GM19468 (cell line): Measurements from ENCODE around the gene HK1.

ENCODE experiments used
- ATAC-seq: cut with Tn5 transposase; IDR thresholded peaks from one replicate; pipeline ENCODE4 v1.9.1; 2021; ENCODE audit warnings: mild to moderate bottlenecking, moderate library complexity, moderate number of reproducible peaks; ENCODE audit not compliant: unreplicated experiment; ENCODE audit errors: extremely low read depth

Gene HK1

GRCh38 chr10:69392481-69393000 lies 114.2 kb downstream of the HK1 start:
- ATAC-seq, result no peak

GRCh38 chr10:69394020-69394419 lies 115.7 kb downstream of the HK1 start:
- ATAC-seq, result no peak

DNA sequence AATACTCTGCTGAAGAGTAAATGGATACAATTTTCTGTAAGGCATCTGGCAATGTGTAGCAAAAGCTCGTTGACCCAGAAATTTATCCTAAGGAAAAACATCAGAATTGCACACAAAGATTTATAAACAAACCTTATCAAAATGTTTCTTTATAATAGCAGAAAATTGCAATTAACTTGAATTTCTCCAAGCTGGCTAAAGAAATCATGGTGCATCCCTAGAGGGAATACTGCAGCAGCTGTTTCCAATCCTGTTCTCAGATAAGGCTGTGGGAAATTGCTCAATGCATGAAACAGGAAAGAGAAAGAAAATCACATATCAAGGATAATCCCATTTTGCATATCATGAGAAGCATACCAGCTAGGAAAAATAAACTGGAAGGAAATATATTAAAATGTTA lies 119.7 kb downstream of the HK1 start:
- no peak for ATAC-seq

GRCh38 chr10:69398466-69398865 lies 120.2 kb downstream of the HK1 start:
- no peak for ATAC-seq

DNA sequence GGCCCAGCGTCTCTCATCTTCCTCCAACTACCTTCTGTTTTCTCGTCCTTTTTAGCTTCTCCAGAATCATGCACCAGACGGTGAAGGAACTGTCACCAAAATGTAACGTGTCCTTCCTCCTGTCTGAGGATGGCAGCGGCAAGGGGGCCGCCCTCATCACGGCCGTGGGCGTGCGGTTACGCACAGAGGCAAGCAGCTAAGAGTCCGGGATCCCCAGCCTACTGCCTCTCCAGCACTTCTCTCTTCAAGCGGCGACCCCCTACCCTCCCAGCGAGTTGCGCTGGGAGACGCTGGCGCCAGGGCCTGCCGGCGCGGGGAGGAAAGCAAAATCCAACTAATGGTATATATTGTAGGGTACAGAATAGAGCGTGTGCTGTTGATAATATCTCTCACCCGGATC lies 122.6 kb downstream of the HK1 start:
- ATAC-seq, result no peak

DNA sequence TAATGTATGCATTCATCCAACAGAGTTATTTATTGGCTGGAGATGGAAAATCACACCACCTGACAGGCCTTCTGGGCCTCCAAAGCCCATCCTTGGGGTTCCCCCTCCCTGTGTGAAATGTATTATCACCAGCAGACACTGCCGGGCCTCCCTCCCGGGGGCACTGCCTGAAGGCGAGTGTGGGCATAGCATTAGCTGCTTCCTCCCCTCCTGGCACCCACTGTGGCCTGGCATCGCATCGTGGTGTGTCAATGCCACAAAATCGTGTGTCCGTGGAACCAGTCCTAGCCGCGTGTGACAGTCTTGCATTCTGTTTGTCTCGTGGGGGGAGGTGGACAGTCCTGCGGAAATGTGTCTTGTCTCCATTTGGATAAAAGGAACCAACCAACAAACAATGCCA lies 123.1 kb downstream of the HK1 start:
- no peak for ATAC-seq

DNA sequence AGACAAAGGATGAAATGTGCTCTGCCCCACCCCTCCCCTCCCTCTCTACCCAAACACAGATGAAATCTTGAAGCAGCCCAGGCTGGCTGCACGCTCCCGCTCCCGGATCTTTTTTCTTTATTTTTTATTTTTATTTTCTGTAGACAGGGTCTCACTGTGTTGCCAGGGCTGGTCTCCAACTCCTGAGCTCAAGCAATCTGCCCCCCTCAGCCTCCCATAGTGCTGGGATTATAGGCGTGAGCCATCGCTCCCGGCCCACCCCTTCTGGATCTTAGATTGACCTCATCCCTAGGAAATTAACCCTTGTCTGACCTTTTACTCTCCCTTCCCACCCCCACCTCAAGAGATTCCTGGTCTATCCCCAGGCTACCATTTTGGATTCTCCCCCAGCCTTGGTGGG lies 124.1 kb downstream of the HK1 start:
- ATAC-seq, result no peak

GRCh38 chr10:69403066-69403465 lies 124.8 kb downstream of the HK1 start:
- ATAC-seq, result no peak

- ATAC-seq, result no peak
Measured at GRCh38 chr10:69403519-69403918, 125.2 kb downstream of the HK1 start.

DNA sequence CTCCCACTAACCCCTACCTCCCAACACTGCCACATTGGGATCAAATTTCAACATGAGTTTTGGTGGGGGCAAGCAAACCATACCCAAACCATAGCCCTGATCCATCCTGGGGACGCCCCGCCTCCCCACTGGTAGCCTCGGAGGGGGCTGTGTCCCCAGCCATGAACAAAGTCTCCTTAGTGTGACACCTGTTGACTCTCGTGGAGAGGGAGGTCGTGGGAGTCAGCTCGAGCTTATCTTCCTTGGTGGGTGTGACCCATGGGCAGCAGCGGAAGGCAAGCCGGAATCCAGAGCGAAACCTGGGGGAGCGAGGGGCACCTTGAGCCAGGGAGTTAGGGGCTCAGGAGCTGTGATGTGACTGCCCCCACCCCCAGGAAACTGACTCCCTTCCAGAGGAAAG lies 126.5 kb downstream of the HK1 start:
- ATAC-seq, result no peak

GRCh38 chr10:69405221-69405620 lies 126.9 kb downstream of the HK1 start:
- no peak for ATAC-seq

GRCh38 chr10:69406302-69406811 lies 128.1 kb downstream of the HK1 start:
- no peak for ATAC-seq

DNA sequence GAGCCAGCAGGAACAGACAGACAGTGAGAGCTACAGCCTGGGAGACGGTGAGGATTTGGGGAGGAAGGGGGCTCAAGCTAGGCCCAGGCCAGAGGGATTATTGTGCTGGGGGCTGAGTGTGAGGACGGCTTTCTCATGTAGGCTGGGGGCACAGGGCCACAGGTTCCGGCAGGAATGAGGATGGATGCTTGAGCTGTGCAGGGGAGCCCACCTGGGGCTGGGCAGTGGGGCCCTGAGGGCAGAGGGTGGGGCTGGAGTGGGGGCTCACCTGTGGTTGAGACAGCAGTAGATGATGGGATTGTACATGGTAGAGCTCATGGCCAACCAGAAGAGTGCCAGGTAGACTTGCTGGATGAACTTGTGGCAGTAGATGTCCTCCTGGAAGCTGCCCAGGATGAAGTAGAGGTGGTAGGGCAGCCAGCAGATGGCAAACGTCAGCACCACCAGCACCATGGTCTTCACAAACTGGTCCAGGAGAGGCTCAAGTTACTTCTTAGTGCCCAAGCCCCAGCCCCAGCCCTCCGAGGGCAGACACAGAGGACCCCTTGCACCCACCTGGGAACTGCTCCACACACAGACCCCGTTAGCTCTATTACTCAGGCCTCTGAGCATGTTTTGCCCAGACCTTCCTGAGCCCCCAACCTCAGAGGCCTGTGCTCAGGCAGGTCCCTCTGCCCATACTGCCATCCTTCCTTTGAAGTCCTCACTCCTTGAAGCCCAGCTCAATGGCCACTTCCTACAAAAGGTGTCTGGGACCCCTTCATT lies 128.7 kb downstream of the HK1 start:
- ATAC-seq, result no peak

- ATAC-seq, result no peak
Measured at GRCh38 chr10:69407621-69408301, 129.5 kb downstream of the HK1 start.

GRCh38 chr10:69408318-69409175 lies 130.3 kb downstream of the HK1 start:
- ATAC-seq, result peak; percentile 94

GRCh38 chr10:69409176-69409495 lies 130.8 kb downstream of the HK1 start:
- ATAC-seq, result no peak

- ATAC-seq, result no peak
Measured at GRCh38 chr10:69409968-69410367, 131.7 kb downstream of the HK1 start.

- ATAC-seq, result no peak
Measured at GRCh38 chr10:69410487-69410886, 132.2 kb downstream of the HK1 start.

DNA sequence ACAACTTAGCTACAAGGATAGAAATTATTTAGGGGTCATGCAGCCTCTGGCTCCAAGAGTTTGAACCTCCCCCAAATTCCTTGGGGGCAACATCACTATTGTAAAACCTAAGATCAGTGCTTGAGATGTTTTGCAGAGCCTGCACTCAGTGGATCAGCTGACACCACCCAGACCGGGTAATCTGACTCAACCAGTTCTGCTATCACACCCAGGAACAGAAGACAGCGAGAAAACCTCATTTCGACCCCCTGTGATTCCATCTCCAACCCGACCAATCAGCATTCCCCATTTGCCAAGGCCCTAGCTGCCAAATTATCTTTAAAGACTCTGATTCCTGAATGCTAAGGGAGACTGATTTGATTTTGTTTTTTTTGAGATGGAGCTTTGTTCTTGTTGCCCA lies 133.2 kb downstream of the HK1 start:
- ATAC-seq, result no peak

DNA sequence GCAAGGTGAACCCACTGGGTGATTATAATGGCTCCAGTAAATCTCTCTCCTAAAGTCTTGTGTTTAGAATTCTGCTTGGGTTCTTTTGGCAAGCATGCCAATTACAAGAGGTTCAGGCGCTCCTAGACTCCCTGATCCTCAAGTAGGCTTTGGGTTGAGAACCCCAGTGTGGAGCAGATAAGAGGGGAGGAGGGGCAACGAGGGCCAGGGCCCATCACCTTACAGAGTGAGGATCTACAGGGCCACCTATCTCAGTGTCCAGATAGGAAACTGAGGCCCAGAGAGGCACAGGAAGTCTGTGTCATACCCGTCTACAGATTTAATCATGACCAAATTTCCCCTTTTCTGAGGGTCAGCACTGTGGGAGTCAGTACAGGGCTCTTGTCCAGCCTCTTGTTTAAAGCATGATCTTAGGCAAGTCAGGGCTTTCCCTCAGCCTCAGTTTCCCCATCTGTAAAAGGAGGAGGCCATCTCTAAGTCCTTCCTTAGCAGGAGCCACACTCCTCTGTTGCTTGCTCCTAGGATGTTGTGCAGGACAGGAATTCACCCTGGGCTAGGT lies 134.0 kb downstream of the HK1 start:
- no peak for ATAC-seq
